ENCODE results near the gene HOXB1. TPM values are rescaled to one million over a fixed set of nuclear protein-coding genes. Genes with fewer than 3 reads are reported as not detected.

The HOXB1 gene
- total RNA-seq, 1 experiment from 2014 or later = not detected

DNA sequence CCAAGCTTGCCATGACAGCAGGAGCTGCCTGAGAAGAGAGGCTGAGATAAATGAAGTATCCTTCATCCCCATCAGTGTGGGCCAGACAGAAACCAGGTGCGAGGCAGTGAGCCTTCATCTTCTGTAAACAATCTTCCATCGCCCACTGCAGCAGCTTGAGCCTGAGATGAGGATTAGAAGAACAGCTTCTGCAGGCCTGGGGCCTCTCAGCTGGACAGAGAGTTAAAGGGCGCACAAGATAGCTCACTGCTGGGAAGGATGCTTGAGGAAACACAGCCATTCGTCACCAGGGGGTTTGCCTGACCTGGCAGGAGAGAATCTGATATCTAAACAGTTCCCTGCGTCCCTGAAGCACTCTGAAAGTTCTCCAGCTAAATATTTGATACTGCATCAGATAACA is 27.1 kb downstream of the HOXB1 start:
- no TSS peak for BruUV-seq (replicated peaks)
- Mint-ChIP-seq H3K4me3 (ENCODE audit: unreplicated experiment) (no peak overlapping the region), H3K27ac (ENCODE audit: unreplicated experiment) (no peak overlapping the region), H3K4me1 (ENCODE audit: low read depth, unreplicated experiment) (peaks cover 31% of the 10 kb centered on the region), H3K27me3 (ENCODE audit: insufficient read depth, unreplicated experiment) (peaks cover 8% of the 10 kb centered on the region), H3K36me3 (ENCODE audit: insufficient read depth, unreplicated experiment) (no peaks in the 10 kb centered on the region), H3K9me3 (ENCODE audit: unreplicated experiment) (no peaks in the 10 kb centered on the region)
- ChIA-PET CTCF (interaction anchor here (0.6 to 0.7 kb wide), 3 partner anchors 52 to 74 kb away, joined by 3 read pairs; no protein-coding TSS in a partner anchor), POLR2A (no interaction called here)
- TF ChIP-seq, protein P1, sequence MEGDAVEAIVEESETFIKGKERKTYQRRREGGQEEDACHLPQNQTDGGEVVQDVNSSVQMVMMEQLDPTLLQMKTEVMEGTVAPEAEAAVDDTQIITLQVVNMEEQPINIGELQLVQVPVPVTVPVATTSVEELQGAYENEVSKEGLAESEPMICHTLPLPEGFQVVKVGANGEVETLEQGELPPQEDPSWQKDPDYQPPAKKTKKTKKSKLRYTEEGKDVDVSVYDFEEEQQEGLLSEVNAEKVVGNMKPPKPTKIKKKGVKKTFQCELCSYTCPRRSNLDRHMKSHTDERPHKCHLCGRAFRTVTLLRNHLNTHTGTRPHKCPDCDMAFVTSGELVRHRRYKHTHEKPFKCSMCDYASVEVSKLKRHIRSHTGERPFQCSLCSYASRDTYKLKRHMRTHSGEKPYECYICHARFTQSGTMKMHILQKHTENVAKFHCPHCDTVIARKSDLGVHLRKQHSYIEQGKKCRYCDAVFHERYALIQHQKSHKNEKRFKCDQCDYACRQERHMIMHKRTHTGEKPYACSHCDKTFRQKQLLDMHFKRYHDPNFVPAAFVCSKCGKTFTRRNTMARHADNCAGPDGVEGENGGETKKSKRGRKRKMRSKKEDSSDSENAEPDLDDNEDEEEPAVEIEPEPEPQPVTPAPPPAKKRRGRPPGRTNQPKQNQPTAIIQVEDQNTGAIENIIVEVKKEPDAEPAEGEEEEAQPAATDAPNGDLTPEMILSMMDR (IDR thresholded peaks at IDR 0.05; ENCODE audit: insufficient read depth in 1 of 2, low read depth in 1 of 2, low read length in 1 of 2, severe bottlenecking in 1 of 2, unreplicated experiment in 1 of 2) = no peak
- Histone ChIP-seq H3K27me3 (replicated peaks; ENCODE audit: control insufficient read depth, insufficient read depth, low read length) (no peaks in the 10 kb centered on the region), H3K36me3 (ENCODE audit: control insufficient read depth, insufficient read depth, low read length) (no peaks in the 10 kb centered on the region), H3K4me1 (peaks cover 26% of the 10 kb centered on the region), H3K4me3 (ENCODE audit: low read depth, low read length) (no peak overlapping the region), H3K9me3 (no peaks in the 10 kb centered on the region)
- no peak for DNase-seq
- intact Hi-C loops (cut with micrococcal nuclease; ENCODE audit: unreplicated experiment) = no loop called here

GRCh38 chr17:48502901-48503300 is 27.9 kb downstream of the HOXB1 start:
- ChIA-PET CTCF (no interaction called here), POLR2A (no interaction called here)
- Histone ChIP-seq H3K4me1 (peaks cover 34% of the 10 kb centered on the region), H3K4me3 (ENCODE audit: low read depth, low read length) (no peak overlapping the region), H3K36me3 (ENCODE audit: control insufficient read depth, insufficient read depth, low read length) (no peaks in the 10 kb centered on the region), H3K9me3 (no peaks in the 10 kb centered on the region), H3K27me3 (replicated peaks; ENCODE audit: control insufficient read depth, insufficient read depth, low read length) (no peaks in the 10 kb centered on the region)
- Mint-ChIP-seq H3K4me3 (ENCODE audit: unreplicated experiment) (no peak overlapping the region), H3K27me3 (ENCODE audit: insufficient read depth, unreplicated experiment) (peaks cover 3% of the 10 kb centered on the region), H3K36me3 (ENCODE audit: insufficient read depth, unreplicated experiment) (no peaks in the 10 kb centered on the region), H3K9me3 (ENCODE audit: unreplicated experiment) (no peaks in the 10 kb centered on the region), H3K4me1 (ENCODE audit: low read depth, unreplicated experiment) (peaks cover 39% of the 10 kb centered on the region), H3K27ac (ENCODE audit: unreplicated experiment) (no peak overlapping the region)
- no TSS peak for BruUV-seq (replicated peaks)
- TF ChIP-seq, protein P1 (IDR thresholded peaks at IDR 0.05; ENCODE audit: insufficient read depth in 1 of 2, low read depth in 1 of 2, low read length in 1 of 2, severe bottlenecking in 1 of 2, unreplicated experiment in 1 of 2) = no peak
- no peak for DNase-seq
- intact Hi-C loops (cut with micrococcal nuclease; ENCODE audit: unreplicated experiment) = no loop called here

DNA sequence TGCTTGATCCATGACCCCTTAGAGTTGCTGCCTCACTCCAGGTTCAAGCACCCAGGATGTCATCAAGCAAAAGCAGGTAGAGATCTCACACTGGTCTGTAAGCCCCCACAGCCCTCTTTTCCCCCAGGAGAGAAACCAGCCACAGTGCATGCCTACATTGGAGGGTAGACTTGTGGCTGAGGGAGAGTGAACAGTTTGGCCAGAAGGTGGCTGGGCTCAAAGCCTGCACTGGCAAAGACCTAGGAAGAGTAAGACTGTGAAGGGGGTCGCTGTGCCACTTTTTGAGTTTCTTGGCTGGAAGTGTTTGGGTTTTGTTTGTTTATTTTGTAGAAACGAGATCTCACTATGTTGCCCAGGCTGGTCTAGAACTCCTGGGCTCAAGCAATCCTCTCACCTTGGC is 28.5 kb downstream of the HOXB1 start:
- BruUV-seq (replicated peaks) = no TSS peak
- Histone ChIP-seq H3K4me3 (ENCODE audit: low read depth, low read length) (no peak overlapping the region), H3K27me3 (replicated peaks; ENCODE audit: control insufficient read depth, insufficient read depth, low read length) (no peaks in the 10 kb centered on the region), H3K4me1 (peaks cover 39% of the 10 kb centered on the region), H3K36me3 (ENCODE audit: control insufficient read depth, insufficient read depth, low read length) (no peaks in the 10 kb centered on the region), H3K9me3 (no peaks in the 10 kb centered on the region)
- H3K4me3 Mint-ChIP-seq (ENCODE audit: unreplicated experiment) = no peak overlapping the region
- DNase-seq = no peak
- no peaks in the 10 kb centered on the region for H3K9me3 Mint-ChIP-seq (ENCODE audit: unreplicated experiment)
- H3K4me1 Mint-ChIP-seq (ENCODE audit: low read depth, unreplicated experiment) = peaks cover 45% of the 10 kb centered on the region
- no peaks in the 10 kb centered on the region for H3K36me3 Mint-ChIP-seq (ENCODE audit: insufficient read depth, unreplicated experiment)
- intact Hi-C loops (cut with micrococcal nuclease; ENCODE audit: unreplicated experiment) = no loop called here
- TF ChIP-seq, protein P1 (IDR thresholded peaks at IDR 0.05; ENCODE audit: insufficient read depth in 1 of 2, low read depth in 1 of 2, low read length in 1 of 2, severe bottlenecking in 1 of 2, unreplicated experiment in 1 of 2) = no peak
- ChIA-PET CTCF (no interaction called here), POLR2A (no interaction called here)
- H3K27ac Mint-ChIP-seq (ENCODE audit: unreplicated experiment) = no peak overlapping the region
- H3K27me3 Mint-ChIP-seq (ENCODE audit: insufficient read depth, unreplicated experiment) = peaks cover 3% of the 10 kb centered on the region

All from Caco-2 (cell line).